HL-60 (cell line): ENCODE measurements around the gene ZNF598.

Experiments used
- CTCF ChIP-seq: IDR thresholded peaks from one replicate; pipeline ENCODE4 v1.5.1; 2011; ENCODE audit warnings: low read length, control low read depth, inconsistent platforms; ENCODE audit not compliant: insufficient read depth
- GABPA ChIP-seq: IDR thresholded peaks from 2 replicates; pipeline ENCODE4 v1.6.1; 2012; ENCODE audit warnings: low read depth
- POLR2AphosphoS5 ChIP-seq: IDR thresholded peaks from 2 replicates; pipeline ENCODE4 v1.6.1; 2012; ENCODE audit warnings: low read depth
- REST ChIP-seq: IDR thresholded peaks from 2 replicates; pipeline ENCODE4 v1.6.1; 2012; ENCODE audit warnings: low read depth; ENCODE audit not compliant: insufficient replicate concordance
- SPI1 ChIP-seq: IDR thresholded peaks from 2 replicates; pipeline ENCODE4 v1.6.1; 2012; ENCODE audit warnings: low read depth, mild to moderate bottlenecking, borderline replicate concordance

- TF ChIP-seq CTCF (no peak), POLR2AphosphoS5 (no peak), SPI1 (no peak), GABPA (no peak), REST (no peak)
Measured at GRCh38 chr16:1992704-1993317, 16.8 kb downstream of the ZNF598 start.
